B cell (primary cell): Measurements from ENCODE around the gene DDX25. TPM values are rescaled to one million over a fixed set of nuclear protein-coding genes. Genes with fewer than 3 reads are reported as not detected.
"Not testable (repeated sequence)": the region's sequence is repeated elsewhere in the genome, so short reads cannot be mapped to it uniquely, and the experiment has no call there.

Source experiments
- ATAC-seq: fragments of 200-7000 bp; cut with Tn5 transposase; one replicate; pipeline ENCODE4 v1.10.0; 2021; ENCODE audit warnings: low read depth, mild to moderate bottlenecking, moderate number of reproducible peaks, moderate library complexity
- CTCF ChIA-PET: fragments of 350-600 bp; sonication (Branson Sonifier 250); formaldehyde crosslinking; loops from one replicate; lab custom pipeline; 2021; ENCODE audit warnings: antibody characterized with exemption, inconsistent platforms; lab: Charles Lee
- POLR2A ChIA-PET: fragments of 350-600 bp; sonication (Branson Sonifier 250); formaldehyde crosslinking; loops from one replicate; lab custom pipeline; 2021; ENCODE audit warnings: antibody characterized with exemption; lab: Charles Lee
- DNase-seq: peaks from one replicate; pipeline ENCODE4 v3.0.0; 2013
- H2AFZ ChIP-seq: 2 replicates; pipeline ENCODE4 v1.6.1; 2012; ENCODE audit warnings: mild to moderate bottlenecking, low read depth, low read length; ENCODE audit not compliant: insufficient read depth, poor library complexity, severe bottlenecking
- H3K27ac ChIP-seq, 2 donors: 1 replicate in 1 of 2; 2 replicates in 1 of 2; pipeline ENCODE4 v1.5.1; 2012 to 2013; ENCODE audit warnings: low read length in 2 of 2, mild to moderate bottlenecking in 2 of 2, moderate library complexity in 1 of 2
- H3K27me3 ChIP-seq, 4 experiments: fragments of 200-600 bp in 1 of 4; sonication (generic) in 1 of 4; replicated peaks in 1 of 4; 1 replicate in 2 of 4; 2 replicates in 2 of 4; pipeline versions ENCODE4 v1.6.1 to v1.7.0; 2013 to 2016; ENCODE audit warnings: low read length in 3 of 4, mild to moderate bottlenecking in 2 of 4, mixed read lengths in 1 of 4, moderate library complexity in 1 of 4; ENCODE audit not compliant: insufficient read depth in 4 of 4, control insufficient read depth in 3 of 4; ENCODE audit errors: control extremely low read depth in 1 of 4
- H3K36me3 ChIP-seq, 2 experiments: replicated peaks in 1 of 2; 1 replicate in 1 of 2; 2 replicates in 1 of 2; pipeline versions ENCODE4 v1.6.1 to v1.7.1; 2013; ENCODE audit warnings: low read length in 1 of 2; ENCODE audit not compliant: insufficient read depth in 2 of 2, control insufficient read depth in 1 of 2; ENCODE audit errors: control extremely low read depth in 1 of 2, extremely low read depth in 1 of 2
- H3K4me1 ChIP-seq, 2 donors: fragments of 200-600 bp in 1 of 2; sonication (generic) in 1 of 2; 1 replicate in 1 of 2; 2 replicates in 1 of 2; pipeline versions ENCODE4 v1.5.1 to v1.6.1; 2013 to 2017; ENCODE audit warnings: low read length in 2 of 2; ENCODE audit not compliant: control insufficient read depth in 2 of 2, insufficient read depth in 2 of 2
- H3K4me2 ChIP-seq: replicated peaks from 2 replicates; pipeline ENCODE3; 2012; ENCODE audit warnings: mild to moderate bottlenecking, low read depth, low read length; ENCODE audit not compliant: poor library complexity, severe bottlenecking
- H3K4me3 ChIP-seq, 5 experiments: fragments of 200-600 bp in 1 of 5; sonication (generic) in 1 of 5; 1 replicate in 3 of 5; 2 replicates in 2 of 5; pipeline versions ENCODE4 v1.5.1 to v1.7.0; 2011 to 2016; ENCODE audit warnings: low read length in 4 of 5, mild to moderate bottlenecking in 4 of 5, low read depth in 2 of 5, control low read depth in 1 of 5, moderate library complexity in 1 of 5; ENCODE audit not compliant: insufficient read depth in 1 of 5; ENCODE audit errors: control extremely low read depth in 1 of 5, extremely low read depth in 1 of 5
- H3K79me2 ChIP-seq: fragments of 200-600 bp; sonication (generic); one replicate; pipeline ENCODE4 v1.6.0; 2016; ENCODE audit warnings: low read length; ENCODE audit not compliant: control insufficient read depth, insufficient read depth
- H3K9ac ChIP-seq: fragments of 200-600 bp; sonication (generic); 2 replicates; pipeline ENCODE4 v1.6.1; 2017; ENCODE audit warnings: mild to moderate bottlenecking, low read length, moderate library complexity
- H3K9me3 ChIP-seq, 3 donors: one replicate each; pipeline versions ENCODE4 v1.6.1 to v1.7.1; 2013; ENCODE audit warnings: low read length in 2 of 3; ENCODE audit not compliant: control insufficient read depth in 2 of 3, insufficient read depth in 1 of 3; ENCODE audit errors: control extremely low read depth in 1 of 3
- H4K20me1 ChIP-seq: 2 replicates; pipeline ENCODE4 v1.6.0; 2012; ENCODE audit warnings: mild to moderate bottlenecking, low read length; ENCODE audit not compliant: insufficient read depth, control insufficient read depth, poor library complexity, severe bottlenecking
- H3K27ac Mint-ChIP-seq: one replicate; pipeline ENCODE4 v1.8.0; 2021; ENCODE audit warnings: mixed read lengths
- H3K27me3 Mint-ChIP-seq: one replicate; pipeline ENCODE4 v1.8.0; 2021; ENCODE audit warnings: mixed read lengths
- H3K4me1 Mint-ChIP-seq: one replicate; pipeline ENCODE4 v1.8.0; 2021; ENCODE audit warnings: mixed read lengths
- H3K4me3 Mint-ChIP-seq: one replicate; pipeline ENCODE4 v1.8.0; 2021; ENCODE audit warnings: mixed read lengths
- H3K9me3 Mint-ChIP-seq: one replicate; pipeline ENCODE4 v1.8.0; 2022; ENCODE audit warnings: mixed read lengths; ENCODE audit not compliant: insufficient read depth
- EZH2 ChIP-seq: IDR thresholded peaks from 2 replicates; pipeline ENCODE4 v1.6.1; 2012; ENCODE audit warnings: borderline replicate concordance, low read depth, mild to moderate bottlenecking, moderate library complexity, low read length; ENCODE audit not compliant: insufficient read depth, poor library complexity, severe bottlenecking
- WGBS: methylation state at CpG from one replicate; pipeline ENCODE4 v1.1.5; 2013; ENCODE audit warnings: missing lambda C conversion rate; ENCODE audit not compliant: insufficient coverage; 5-methylcytosine and 5-hydroxymethylcytosine counted together
- intact Hi-C: fragments of 100-400 bp; cut with micrococcal nuclease; formaldehyde crosslinking; loops from one replicate; pipeline ENCODE4 v1.10.0; 2022
- polyA minus RNA-seq: library from RNA; depleted of rRNA, polyadenylated mRNA; stranded (reverse); fragments of >200 nt; gene quantifications from 2 replicates; pipeline ENCODE4 v1.2.3, GENCODE V29; 2012
- polyA plus RNA-seq: library from polyadenylated mRNA; depleted of rRNA; stranded (reverse); fragments of >200 nt; gene quantifications from 2 replicates; pipeline ENCODE4 v1.2.3, GENCODE V29; 2012
- total RNA-seq, 2 donors: library from RNA; stranded (reverse); fragments of 120-200 nt in 1 of 2; gene quantifications; 1 replicate in 1 of 2; 2 replicates in 1 of 2; pipeline versions ENCODE4 v1.2.3 to v1.2.4, GENCODE V29; 2013 to 2022
- TF ChIP-seq, protein P1 (sequence below): fragments of 200-600 bp; IDR thresholded peaks from one replicate; pipeline ENCODE4 v1.8.0; 2022; ENCODE audit warnings: antibody characterized with exemption, mild to moderate bottlenecking

The DDX25 gene
- total RNA-seq (not detected in 2 replicates), polyA plus RNA-seq (0.36 TPM in 1 of 2 replicates, not detected in the other), polyA minus RNA-seq (0.14 TPM in 1 of 2 replicates, not detected in the other)
- 0.07 TPM for total RNA-seq (2013)

DNA sequence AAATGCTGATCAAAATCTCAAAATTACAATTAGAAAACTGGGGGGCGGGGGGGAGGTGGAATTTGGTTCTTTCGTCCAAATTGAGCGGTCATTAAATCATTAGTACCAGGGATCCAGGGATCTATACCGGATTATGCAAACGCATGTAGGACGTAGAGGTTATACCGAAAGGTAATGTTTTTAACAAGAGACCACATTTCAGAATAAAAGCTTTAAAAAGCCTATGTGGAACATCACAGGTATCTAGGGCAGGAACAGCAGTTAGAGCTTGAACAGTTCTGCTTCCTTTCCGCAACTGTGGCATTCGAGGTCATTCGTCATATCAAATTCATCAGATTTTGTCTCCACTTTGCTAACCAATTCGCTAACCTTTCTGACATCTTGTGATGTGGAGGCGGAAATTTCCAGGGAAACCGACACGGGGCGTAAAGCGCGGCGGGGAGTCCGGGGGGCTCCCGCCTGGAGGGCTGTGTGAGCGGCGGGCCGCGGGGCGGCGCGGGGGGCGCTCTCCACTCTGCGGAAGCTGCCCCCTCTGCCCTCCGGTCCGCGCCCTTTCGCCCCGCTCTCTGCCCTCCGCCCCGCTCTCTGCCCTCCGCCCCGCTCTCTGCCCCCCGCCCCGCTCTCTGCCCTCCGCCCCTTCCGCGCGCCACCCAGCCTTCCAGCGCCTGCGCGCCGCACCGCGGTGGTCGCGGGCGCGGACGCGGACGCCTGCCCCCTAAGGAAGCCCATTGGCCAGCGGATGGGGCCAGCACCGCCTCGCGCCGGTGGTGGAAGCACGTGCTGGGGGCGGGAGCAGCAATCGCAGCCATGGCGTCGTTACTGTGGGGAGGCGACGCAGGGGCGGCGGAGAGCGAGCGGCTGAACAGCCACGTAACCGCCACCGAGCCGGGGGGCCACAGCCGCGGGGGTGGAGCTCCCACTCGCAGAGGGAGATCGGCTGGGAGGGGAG is at the start of gene DDX25:
Gene DDX25 (plus strand): TSS at position 798 of the 949 bp plus-strand sequence. CDS start 10 bp downstream, at position 808.
- H3K9ac ChIP-seq, result peak within 1 kb of the TSS; percentile 91
- peaks cover 23 to 26% of the 10 kb centered on the region in 2 donors for H3K4me1 ChIP-seq
- ChIA-PET CTCF (interaction anchor here (0.9 to 1.7 kb wide), 5 partner anchors 14 to 29 kb away, joined by 3 to 14 read pairs (median 4); partner anchors contain the start of gene HYLS1), POLR2A (interaction anchor here (2.3 kb wide), 1 partner anchor 17 kb away, joined by 17 read pairs; the partner anchor contains the start of gene HYLS1)
- peak within 1 kb of the TSS; percentile 93 for H2AFZ ChIP-seq
- H3K79me2 ChIP-seq, result peaks cover 26% of the 10 kb centered on the region
- peak within 1 kb of the TSS; percentile 83 for H3K4me2 ChIP-seq
- TF ChIP-seq EZH2, result no peak
- TF ChIP-seq, protein P1, sequence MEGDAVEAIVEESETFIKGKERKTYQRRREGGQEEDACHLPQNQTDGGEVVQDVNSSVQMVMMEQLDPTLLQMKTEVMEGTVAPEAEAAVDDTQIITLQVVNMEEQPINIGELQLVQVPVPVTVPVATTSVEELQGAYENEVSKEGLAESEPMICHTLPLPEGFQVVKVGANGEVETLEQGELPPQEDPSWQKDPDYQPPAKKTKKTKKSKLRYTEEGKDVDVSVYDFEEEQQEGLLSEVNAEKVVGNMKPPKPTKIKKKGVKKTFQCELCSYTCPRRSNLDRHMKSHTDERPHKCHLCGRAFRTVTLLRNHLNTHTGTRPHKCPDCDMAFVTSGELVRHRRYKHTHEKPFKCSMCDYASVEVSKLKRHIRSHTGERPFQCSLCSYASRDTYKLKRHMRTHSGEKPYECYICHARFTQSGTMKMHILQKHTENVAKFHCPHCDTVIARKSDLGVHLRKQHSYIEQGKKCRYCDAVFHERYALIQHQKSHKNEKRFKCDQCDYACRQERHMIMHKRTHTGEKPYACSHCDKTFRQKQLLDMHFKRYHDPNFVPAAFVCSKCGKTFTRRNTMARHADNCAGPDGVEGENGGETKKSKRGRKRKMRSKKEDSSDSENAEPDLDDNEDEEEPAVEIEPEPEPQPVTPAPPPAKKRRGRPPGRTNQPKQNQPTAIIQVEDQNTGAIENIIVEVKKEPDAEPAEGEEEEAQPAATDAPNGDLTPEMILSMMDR, result no peak
- Mint-ChIP-seq H3K27ac (peak within 1 kb of the TSS; percentile 6), H3K4me3 (peak within 1 kb of the TSS; percentile 97), H3K27me3 (peaks cover 38% of the 10 kb centered on the region), H3K9me3 (no peaks in the 10 kb centered on the region), H3K4me1 (peaks cover 24% of the 10 kb centered on the region)
- peaks cover 0 to 27% (median 19%) of the 10 kb centered on the region in 4 experiments for H3K27me3 ChIP-seq
- ATAC-seq (no peak), DNase-seq (peak; percentile 36)
- H3K27ac ChIP-seq, result no peak within 1 kb of the TSS
- peak within 1 kb of the TSS; percentile 67 to 98 (median 81) for H3K4me3 ChIP-seq
- H3K36me3 ChIP-seq, result peaks cover 4 to 9% of the 10 kb centered on the region in 2 experiments
- 13% methylated on average over 67 of the region's 81 CpGs for WGBS
- peaks cover 0 to 7% (median 3%) of the 10 kb centered on the region in 3 donors for H3K9me3 ChIP-seq
- intact Hi-C loops, result loop anchor here (1.0 to 5.0 kb wide), 5 partner anchors 17 to 952 kb away; partner anchors contain the start of genes CCDC15, CHEK1, FAM118B and HYLS1
- no peaks in the 10 kb centered on the region for H4K20me1 ChIP-seq

DNA sequence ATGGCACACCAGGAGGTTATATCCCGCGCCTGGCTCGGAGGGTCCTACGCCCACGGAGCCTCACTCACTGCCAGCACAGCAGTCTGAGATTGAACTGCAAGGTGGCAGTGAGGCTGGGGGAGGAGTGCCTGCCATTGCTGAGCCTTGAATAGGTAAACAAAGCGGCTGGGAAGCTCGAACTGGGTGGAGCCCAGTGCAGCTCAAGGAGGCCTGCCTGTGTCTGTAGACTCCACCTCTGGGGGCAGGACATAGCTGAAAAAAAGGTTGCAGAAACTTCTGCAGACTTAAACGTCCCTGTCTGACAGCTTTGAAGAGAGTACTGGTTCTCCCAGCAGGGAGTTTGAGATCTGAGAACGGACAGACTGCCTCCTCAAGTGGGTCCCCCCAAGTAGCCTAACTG is 46.6 kb upstream of the DDX25 start:
- H3K79me2 ChIP-seq, H3K27ac ChIP-seq, H3K9me3 Mint-ChIP-seq, H3K4me3 ChIP-seq, H2AFZ ChIP-seq, POLR2A ChIA-PET, H4K20me1 ChIP-seq, CTCF ChIA-PET, H3K4me2 ChIP-seq, H3K4me3 Mint-ChIP-seq, DNase-seq, H3K9ac ChIP-seq, intact Hi-C loops, H3K4me1 ChIP-seq, H3K9me3 ChIP-seq, H3K27ac Mint-ChIP-seq, H3K36me3 ChIP-seq, H3K4me1 Mint-ChIP-seq, ATAC-seq, H3K27me3 ChIP-seq: not testable (repeated sequence)
- 98% methylated on average over 9 of the region's 9 CpGs for WGBS
- peaks cover 14% of the 10 kb centered on the region for H3K27me3 Mint-ChIP-seq

DNA sequence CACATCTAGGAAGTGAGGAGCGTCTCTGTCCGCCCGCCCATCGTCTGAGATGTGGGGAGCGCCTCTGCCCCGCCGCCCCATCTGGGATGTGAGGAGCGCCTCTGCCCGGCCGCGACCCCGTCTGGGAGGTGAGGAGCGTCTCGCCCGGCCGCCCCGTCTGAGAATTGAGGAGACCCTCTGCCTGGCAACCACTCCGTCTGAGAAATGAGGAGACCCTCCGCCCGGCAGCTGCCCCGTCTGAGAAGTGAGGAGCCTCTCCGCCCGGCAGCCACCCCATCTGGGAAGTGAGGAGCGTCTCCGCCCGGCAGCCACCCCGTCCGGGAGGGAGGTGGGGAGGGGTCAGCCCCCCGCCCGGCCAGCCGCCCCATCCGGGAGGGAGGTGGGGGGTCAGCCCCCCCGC is 41.5 kb upstream of the DDX25 start:
- H3K4me1 ChIP-seq, H4K20me1 ChIP-seq, H3K4me3 Mint-ChIP-seq, H3K9ac ChIP-seq, H3K79me2 ChIP-seq, H3K4me3 ChIP-seq, H3K36me3 ChIP-seq, POLR2A ChIA-PET, DNase-seq, H3K4me2 ChIP-seq, H3K27me3 ChIP-seq, intact Hi-C loops, H3K9me3 Mint-ChIP-seq, H3K27ac Mint-ChIP-seq, H3K4me1 Mint-ChIP-seq, H3K9me3 ChIP-seq, H3K27ac ChIP-seq, H3K27me3 Mint-ChIP-seq, H2AFZ ChIP-seq, ATAC-seq, CTCF ChIA-PET: not testable (repeated sequence)
- 98% methylated on average over 12 of the region's 33 CpGs for WGBS
